CD14-positive monocyte (primary cell): ENCODE data around the gene CGB1. TPM values are rescaled to one million over a fixed set of nuclear protein-coding genes. Genes with fewer than 3 reads are reported as not detected.

ENCODE experiments used
- DNase-seq, 3 donors: peaks; one replicate each; pipeline ENCODE4 v3.0.0-alpha.2; 2011 to 2022
- H2AFZ ChIP-seq: 2 replicates; pipeline ENCODE4 v1.6.0; 2012; ENCODE audit warnings: mild to moderate bottlenecking, low read depth, low read length, inconsistent platforms; ENCODE audit not compliant: insufficient read depth, poor library complexity, severe bottlenecking
- H3K27ac ChIP-seq, 2 donors: 1 replicate in 1 of 2; 2 replicates in 1 of 2; pipeline ENCODE4 v1.5.1; 2012 to 2013; ENCODE audit warnings: low read length in 2 of 2, control low read depth in 1 of 2, inconsistent platforms in 1 of 2, low read depth in 1 of 2, mild to moderate bottlenecking in 1 of 2
- H3K27me3 ChIP-seq, 2 donors: one replicate each; pipeline versions ENCODE4 v1.6.0 to v1.6.1; 2011 to 2013; ENCODE audit warnings: low read length in 2 of 2; ENCODE audit not compliant: control insufficient read depth in 2 of 2, insufficient read depth in 2 of 2
- H3K36me3 ChIP-seq, 2 donors: replicated peaks in 1 of 2; 1 replicate in 1 of 2; 2 replicates in 1 of 2; pipeline versions ENCODE4 v1.5.1 to v1.6.1; 2012 to 2013; ENCODE audit warnings: low read length in 2 of 2, control low read depth in 1 of 2, inconsistent platforms in 1 of 2, mild to moderate bottlenecking in 1 of 2; ENCODE audit not compliant: insufficient read depth in 2 of 2, control insufficient read depth in 1 of 2
- H3K4me1 ChIP-seq, 2 donors: 1 replicate in 1 of 2; 2 replicates in 1 of 2; pipeline versions ENCODE4 v1.5.1 to v1.6.1; 2012 to 2013; ENCODE audit warnings: low read length in 2 of 2, control low read depth in 1 of 2, inconsistent platforms in 1 of 2, mild to moderate bottlenecking in 1 of 2, moderate library complexity in 1 of 2; ENCODE audit not compliant: insufficient read depth in 2 of 2, control insufficient read depth in 1 of 2
- H3K4me2 ChIP-seq: replicated peaks from 2 replicates; pipeline ENCODE3; 2012; ENCODE audit warnings: low read length, moderate library complexity, mild to moderate bottlenecking; ENCODE audit not compliant: poor library complexity, severe bottlenecking; ENCODE audit errors: extremely low read depth
- H3K4me3 ChIP-seq, 3 experiments: fragments of 200-600 bp in 1 of 3; sonication (generic) in 1 of 3; replicated peaks in 1 of 3; 1 replicate in 2 of 3; 2 replicates in 1 of 3; pipeline ENCODE4 v1.5.1; 2011 to 2013; ENCODE audit warnings: low read length in 3 of 3, mild to moderate bottlenecking in 3 of 3, control low read depth in 2 of 3, low read depth in 2 of 3, inconsistent platforms in 1 of 3, moderate library complexity in 1 of 3
- H3K79me2 ChIP-seq: 2 replicates; pipeline ENCODE4 v1.6.0; 2012; ENCODE audit warnings: mild to moderate bottlenecking, control low read depth, inconsistent platforms, low read length, moderate library complexity; ENCODE audit not compliant: insufficient read depth
- H3K9ac ChIP-seq: 2 replicates; pipeline ENCODE4 v1.6.0; 2017; ENCODE audit warnings: low read length, mild to moderate bottlenecking; ENCODE audit not compliant: insufficient read depth, poor library complexity, severe bottlenecking
- H3K9me3 ChIP-seq, 2 donors: replicated peaks in 1 of 2; 1 replicate in 1 of 2; 2 replicates in 1 of 2; pipeline versions ENCODE4 v1.5.1 to v1.6.1; 2012 to 2013; ENCODE audit warnings: low read length in 2 of 2, control low read depth in 1 of 2; ENCODE audit not compliant: control insufficient read depth in 1 of 2, insufficient read depth in 1 of 2
- H4K20me1 ChIP-seq: 2 replicates; pipeline ENCODE4 v1.6.0; 2012; ENCODE audit warnings: mild to moderate bottlenecking, low read length, control low read depth, moderate library complexity; ENCODE audit not compliant: insufficient read depth
- H3K27ac Mint-ChIP-seq, 7 donors: one replicate each; pipeline ENCODE4 v1.8.0; 2020; ENCODE audit warnings: mild to moderate bottlenecking in 7 of 7, mixed read lengths in 7 of 7, moderate library complexity in 6 of 7, inconsistent platforms in 2 of 7
- H3K27me3 Mint-ChIP-seq, 3 donors: one replicate each; pipeline ENCODE4 v1.8.0; 2021 to 2022; ENCODE audit warnings: low read depth in 3 of 3, mild to moderate bottlenecking in 3 of 3, mixed read lengths in 3 of 3, moderate library complexity in 3 of 3, inconsistent platforms in 1 of 3
- H3K36me3 Mint-ChIP-seq, 2 donors: one replicate each; pipeline ENCODE4 v1.8.0; 2020; ENCODE audit warnings: mixed read lengths in 2 of 2, inconsistent platforms in 1 of 2, mild to moderate bottlenecking in 1 of 2
- H3K4me1 Mint-ChIP-seq: one replicate; pipeline ENCODE4 v1.8.0; 2020; ENCODE audit warnings: mild to moderate bottlenecking, mixed read lengths
- H3K4me3 Mint-ChIP-seq, 2 donors: one replicate each; pipeline ENCODE4 v1.8.0; 2020; ENCODE audit warnings: mild to moderate bottlenecking in 2 of 2, mixed read lengths in 2 of 2, moderate library complexity in 1 of 2
- H3K9me3 Mint-ChIP-seq, 7 donors: one replicate each; pipeline ENCODE4 v1.8.0; 2020 to 2022; ENCODE audit warnings: mixed read lengths in 7 of 7, mild to moderate bottlenecking in 6 of 7, moderate library complexity in 6 of 7, inconsistent platforms in 2 of 7
- CTCF ChIP-seq: fragments of 200-600 bp; IDR thresholded peaks from one replicate; pipeline ENCODE4 v1.8.0; 2022; ENCODE audit warnings: antibody characterized with exemption, mild to moderate bottlenecking
- WGBS: methylation state at CpG from one replicate; pipeline ENCODE4 v1.1.5; 2013; ENCODE audit warnings: missing lambda C conversion rate; ENCODE audit not compliant: insufficient coverage; 5-methylcytosine and 5-hydroxymethylcytosine counted together
- intact Hi-C, 2 donors: fragments of 100-400 bp; cut with micrococcal nuclease; formaldehyde crosslinking; loops; one replicate each; pipeline versions ENCODE4 v1.15.0 to v1.15.1; 2023
- polyA plus RNA-seq, 3 donors: library from polyadenylated mRNA; depleted of rRNA in 1 of 3; unstranded in 2 of 3; stranded (reverse) in 1 of 3; fragments of 300-500 nt in 2 of 3; fragments of >200 nt in 1 of 3; fragmentation: Illumina TruSeq in 2 of 3; gene quantifications; 1 replicate in 2 of 3; 2 replicates in 1 of 3; pipeline ENCODE4 v1.2.3, GENCODE V29; 2012 to 2021

CGB1 gene
- polyA plus RNA-seq, 3 donors = not detected

GRCh38 chr19:49022116-49022515 lies 14.6 kb downstream of the CGB1 start:
- H3K9me3 ChIP-seq = no peaks in the 10 kb centered on the region
- H2AFZ ChIP-seq = no peak overlapping the region
- no peaks in the 10 kb centered on the region for H4K20me1 ChIP-seq
- no peak overlapping the region for H3K4me3 ChIP-seq
- peaks cover 4 to 5% of the 10 kb centered on the region in 2 donors for H3K36me3 Mint-ChIP-seq
- no peak for DNase-seq
- no peak overlapping the region for H3K27ac Mint-ChIP-seq
- no peak overlapping the region for H3K9ac ChIP-seq
- H3K9me3 Mint-ChIP-seq = peaks cover 0 to 10% (median 5%) of the 10 kb centered on the region in 7 donors
- peaks cover 14 to 47% of the 10 kb centered on the region in 2 donors for H3K27me3 ChIP-seq
- H3K4me1 ChIP-seq = peaks cover 24 to 29% of the 10 kb centered on the region in 2 donors
- no peaks in the 10 kb centered on the region for H3K36me3 ChIP-seq
- intact Hi-C loops = no loop called here
- H3K4me2 ChIP-seq = no peak overlapping the region
- WGBS = 97% methylated on average over 5 of the region's 9 CpGs
- TF ChIP-seq CTCF = no peak
- no peak overlapping the region for H3K27ac ChIP-seq
- H3K4me1 Mint-ChIP-seq = peaks cover 29% of the 10 kb centered on the region
- peak overlapping the region in 1 of 2 donors; percentile 24 for H3K4me3 Mint-ChIP-seq
- H3K79me2 ChIP-seq = no peaks in the 10 kb centered on the region
- peaks cover 36 to 51% (median 45%) of the 10 kb centered on the region in 3 donors for H3K27me3 Mint-ChIP-seq

- Histone ChIP-seq H4K20me1 (no peaks in the 10 kb centered on the region), H3K79me2 (no peaks in the 10 kb centered on the region), H3K4me3 (no peak overlapping the region), H3K4me2 (no peak overlapping the region), H3K9me3 (no peaks in the 10 kb centered on the region), H3K27ac (no peak overlapping the region), H3K27me3 (peaks cover 14 to 49% of the 10 kb centered on the region in 2 donors), H3K9ac (no peak overlapping the region), H3K36me3 (peaks cover 0 to 2% of the 10 kb centered on the region in 2 donors), H2AFZ (no peak overlapping the region), H3K4me1 (peaks cover 24 to 29% of the 10 kb centered on the region in 2 donors)
- WGBS = 49% methylated on average over 16 of the region's 16 CpGs
- peaks cover 0 to 10% (median 5%) of the 10 kb centered on the region in 7 donors for H3K9me3 Mint-ChIP-seq
- H3K27ac Mint-ChIP-seq = no peak overlapping the region
- no peak for TF ChIP-seq CTCF
- H3K4me3 Mint-ChIP-seq = peak overlapping the region in 1 of 2 donors; percentile 55
- peak in 2 of 3 donors; percentile 11 to 47 for DNase-seq
- peaks cover 29% of the 10 kb centered on the region for H3K4me1 Mint-ChIP-seq
- intact Hi-C loops = no loop called here
- H3K27me3 Mint-ChIP-seq = peaks cover 36 to 53% (median 50%) of the 10 kb centered on the region in 3 donors
- H3K36me3 Mint-ChIP-seq = peaks cover 9 to 10% of the 10 kb centered on the region in 2 donors
These were observed 15.5 kb downstream of the CGB1 start for GRCh38 chr19:49020931-49021895.
